ENCODE measurements around the gene RPS19. TPM values are rescaled to one million over a fixed set of nuclear protein-coding genes. Genes with fewer than 3 reads are reported as not detected.

RPS19 gene
- total and polyA plus RNA-seq, 10 of the 15 experiments (the other 5 are each of a cell fraction or from before 2014, with no cell fraction given), result 2,615 to 5,578 (median 4,127) TPM

DNA sequence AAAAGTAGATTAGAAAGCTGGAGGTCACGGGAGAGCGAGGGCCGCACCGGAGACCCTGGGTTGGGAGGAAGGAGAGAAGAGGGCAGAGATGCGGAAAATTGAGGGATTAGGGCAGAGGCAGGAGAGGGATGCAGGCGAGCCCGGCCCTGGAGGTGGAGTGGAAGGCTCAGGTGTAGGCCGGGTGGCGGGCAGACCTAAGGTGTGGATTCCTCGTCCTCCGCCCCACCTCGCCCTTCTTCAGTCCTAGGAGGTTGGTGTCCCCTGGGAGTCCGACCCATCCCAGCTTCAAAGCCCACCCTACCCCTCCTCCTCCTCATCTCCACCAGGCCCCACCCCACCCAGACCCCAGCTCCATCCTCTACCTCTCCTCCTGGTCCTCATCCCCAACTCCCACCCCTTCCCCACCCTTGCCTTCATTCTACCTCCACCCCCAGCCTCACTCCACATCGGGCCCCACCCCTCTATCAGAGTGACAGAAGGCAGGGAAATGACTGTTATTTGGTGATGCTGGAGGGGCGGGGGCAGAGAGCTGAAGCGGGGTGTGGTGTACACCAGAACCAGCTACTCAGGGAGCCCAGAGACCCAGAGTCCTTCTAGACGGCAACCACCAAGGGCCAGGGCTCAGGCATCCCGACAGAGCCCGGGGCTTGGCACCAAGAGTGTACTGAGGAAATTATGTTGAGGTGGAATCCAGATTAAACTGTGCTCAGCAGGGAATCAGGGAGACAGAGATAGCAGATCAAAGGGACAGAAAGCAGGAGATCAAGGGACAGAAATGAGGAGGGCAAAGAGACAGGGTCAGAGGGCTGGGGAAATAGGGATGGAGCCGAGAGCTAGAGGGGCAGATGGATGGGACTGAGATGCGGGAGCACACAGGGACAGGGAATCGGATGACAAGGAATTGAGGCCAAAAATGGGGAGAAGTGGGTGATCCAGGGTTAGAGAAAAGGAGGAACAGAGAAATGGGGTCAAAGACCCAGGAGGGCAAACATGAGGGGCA, 61.8 kb downstream of the RPS19 start:
- ChIA-PET POLR2A (interaction anchor here (0.6 to 1.2 kb wide), 2 partner anchors 46 to 49 kb away, joined by 3 to 4 read pairs; no protein-coding TSS in a partner anchor), CTCF (no interaction called here), RAD21 (ENCODE audit: unreplicated experiment) (no interaction called here), SMC1A (ENCODE audit: uncharacterized antibody, unreplicated experiment) (no interaction called here)
- H3K4me3 ChIP-seq, result no peak overlapping the region
- H3K36me3 ChIP-seq (ENCODE audit: control insufficient read depth in 2 of 2, insufficient read depth in 2 of 2, low read length in 1 of 2), result no peaks in the 10 kb centered on the region
- peaks cover 2% of the 10 kb centered on the region; the same call in 1 of the 2 replicates for H3K4me1 ChIP-seq (ENCODE audit: control insufficient read depth, insufficient read depth, low read length)
- peaks cover 0 to 4% of the 10 kb centered on the region in 2 experiments; a peak in 2 of 4 replicates for H3K27me3 ChIP-seq (replicated peaks in 1 of 2; ENCODE audit: control insufficient read depth in 2 of 2, insufficient read depth in 2 of 2, low read length in 1 of 2)
- DNase-seq (ENCODE audit: low read depth, low spot score) (no peak), FAIRE-seq (no peak), ATAC-seq (0 out of 3 replicates have a peak, but pooled peaks have one; percentile 18)
- H3K9me3 ChIP-seq (replicated peaks; ENCODE audit: control insufficient read depth, insufficient read depth, low read length), result no peaks in the 10 kb centered on the region; the same call in 2 of the 3 replicates
- WGBS (ENCODE audit: insufficient coverage, insufficient replicate concordance, low lambda C conversion rate, missing lambda C conversion rate), result 44% methylated on average over 19 of the region's 22 CpGs
- no peak overlapping the region for H3K9ac ChIP-seq (ENCODE audit: control insufficient read depth, insufficient read depth, low read length)
- no peak overlapping the region for H2AFZ ChIP-seq (ENCODE audit: control insufficient read depth, low read depth, low read length)
- in situ Hi-C loops (cut with MboI) (no loop called here), intact Hi-C loops (cut with micrococcal nuclease; ENCODE audit: unreplicated experiment) (no loop called here)
- H3K4me2 ChIP-seq (ENCODE audit: control insufficient read depth, insufficient read depth), result no peak overlapping the region
- BruUV-seq (replicated peaks), result no TSS peak
- no peaks in the 10 kb centered on the region for H4K20me1 ChIP-seq (ENCODE audit: control insufficient read depth, insufficient read depth)
- H3K79me2 ChIP-seq (ENCODE audit: control insufficient read depth, insufficient read depth, low read length), result no peaks in the 10 kb centered on the region
- no peak overlapping the region for H3K27ac ChIP-seq (ENCODE audit: control insufficient read depth, insufficient read depth)
- TF ChIP-seq TARDBP (IDR thresholded peaks at IDR 0.05; ENCODE audit: borderline replicate concordance) (no peak), FOXK2 (IDR thresholded peaks at IDR 0.05) (no peak), CBX3 (IDR thresholded peaks at IDR 0.05; ENCODE audit: borderline replicate concordance, low read depth) (no peak), POLR2A (IDR thresholded peaks at IDR 0.05; ENCODE audit: low read depth, low read length) (no peak), KLF5 (IDR thresholded peaks at IDR 0.05; ENCODE audit: partially characterized antibody) (no peak), HDAC2 (IDR thresholded peaks at IDR 0.05) (no peak), RAD51 (IDR thresholded peaks at IDR 0.05) (no peak), ZNF274 (IDR thresholded peaks at IDR 0.05; ENCODE audit: insufficient read depth, insufficient read length) (no peak), EP300 (IDR thresholded peaks at IDR 0.05; ENCODE audit: borderline replicate concordance in 1 of 2, control insufficient read depth in 1 of 2, low read depth in 2 of 2, low read length in 2 of 2) (no peak)
- TF ChIP-seq, protein P1, sequence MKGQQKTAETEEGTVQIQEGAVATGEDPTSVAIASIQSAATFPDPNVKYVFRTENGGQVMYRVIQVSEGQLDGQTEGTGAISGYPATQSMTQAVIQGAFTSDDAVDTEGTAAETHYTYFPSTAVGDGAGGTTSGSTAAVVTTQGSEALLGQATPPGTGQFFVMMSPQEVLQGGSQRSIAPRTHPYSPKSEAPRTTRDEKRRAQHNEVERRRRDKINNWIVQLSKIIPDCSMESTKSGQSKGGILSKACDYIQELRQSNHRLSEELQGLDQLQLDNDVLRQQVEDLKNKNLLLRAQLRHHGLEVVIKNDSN (IDR thresholded peaks at IDR 0.05; ENCODE audit: borderline replicate concordance, extremely low read length, insufficient read depth, low read depth, low read length), result no peak
- TF ChIP-seq, protein P2, sequence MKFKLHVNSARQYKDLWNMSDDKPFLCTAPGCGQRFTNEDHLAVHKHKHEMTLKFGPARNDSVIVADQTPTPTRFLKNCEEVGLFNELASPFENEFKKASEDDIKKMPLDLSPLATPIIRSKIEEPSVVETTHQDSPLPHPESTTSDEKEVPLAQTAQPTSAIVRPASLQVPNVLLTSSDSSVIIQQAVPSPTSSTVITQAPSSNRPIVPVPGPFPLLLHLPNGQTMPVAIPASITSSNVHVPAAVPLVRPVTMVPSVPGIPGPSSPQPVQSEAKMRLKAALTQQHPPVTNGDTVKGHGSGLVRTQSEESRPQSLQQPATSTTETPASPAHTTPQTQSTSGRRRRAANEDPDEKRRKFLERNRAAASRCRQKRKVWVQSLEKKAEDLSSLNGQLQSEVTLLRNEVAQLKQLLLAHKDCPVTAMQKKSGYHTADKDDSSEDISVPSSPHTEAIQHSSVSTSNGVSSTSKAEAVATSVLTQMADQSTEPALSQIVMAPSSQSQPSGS (IDR thresholded peaks at IDR 0.05; ENCODE audit: low read length), result no peak
- TF ChIP-seq, protein P3, sequence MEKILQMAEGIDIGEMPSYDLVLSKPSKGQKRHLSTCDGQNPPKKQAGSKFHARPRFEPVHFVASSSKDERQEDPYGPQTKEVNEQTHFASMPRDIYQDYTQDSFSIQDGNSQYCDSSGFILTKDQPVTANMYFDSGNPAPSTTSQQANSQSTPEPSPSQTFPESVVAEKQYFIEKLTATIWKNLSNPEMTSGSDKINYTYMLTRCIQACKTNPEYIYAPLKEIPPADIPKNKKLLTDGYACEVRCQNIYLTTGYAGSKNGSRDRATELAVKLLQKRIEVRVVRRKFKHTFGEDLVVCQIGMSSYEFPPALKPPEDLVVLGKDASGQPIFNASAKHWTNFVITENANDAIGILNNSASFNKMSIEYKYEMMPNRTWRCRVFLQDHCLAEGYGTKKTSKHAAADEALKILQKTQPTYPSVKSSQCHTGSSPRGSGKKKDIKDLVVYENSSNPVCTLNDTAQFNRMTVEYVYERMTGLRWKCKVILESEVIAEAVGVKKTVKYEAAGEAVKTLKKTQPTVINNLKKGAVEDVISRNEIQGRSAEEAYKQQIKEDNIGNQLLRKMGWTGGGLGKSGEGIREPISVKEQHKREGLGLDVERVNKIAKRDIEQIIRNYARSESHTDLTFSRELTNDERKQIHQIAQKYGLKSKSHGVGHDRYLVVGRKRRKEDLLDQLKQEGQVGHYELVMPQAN (conservative IDR thresholded peaks at IDR 0.05), result no peak
- TF ChIP-seq, protein P4, sequence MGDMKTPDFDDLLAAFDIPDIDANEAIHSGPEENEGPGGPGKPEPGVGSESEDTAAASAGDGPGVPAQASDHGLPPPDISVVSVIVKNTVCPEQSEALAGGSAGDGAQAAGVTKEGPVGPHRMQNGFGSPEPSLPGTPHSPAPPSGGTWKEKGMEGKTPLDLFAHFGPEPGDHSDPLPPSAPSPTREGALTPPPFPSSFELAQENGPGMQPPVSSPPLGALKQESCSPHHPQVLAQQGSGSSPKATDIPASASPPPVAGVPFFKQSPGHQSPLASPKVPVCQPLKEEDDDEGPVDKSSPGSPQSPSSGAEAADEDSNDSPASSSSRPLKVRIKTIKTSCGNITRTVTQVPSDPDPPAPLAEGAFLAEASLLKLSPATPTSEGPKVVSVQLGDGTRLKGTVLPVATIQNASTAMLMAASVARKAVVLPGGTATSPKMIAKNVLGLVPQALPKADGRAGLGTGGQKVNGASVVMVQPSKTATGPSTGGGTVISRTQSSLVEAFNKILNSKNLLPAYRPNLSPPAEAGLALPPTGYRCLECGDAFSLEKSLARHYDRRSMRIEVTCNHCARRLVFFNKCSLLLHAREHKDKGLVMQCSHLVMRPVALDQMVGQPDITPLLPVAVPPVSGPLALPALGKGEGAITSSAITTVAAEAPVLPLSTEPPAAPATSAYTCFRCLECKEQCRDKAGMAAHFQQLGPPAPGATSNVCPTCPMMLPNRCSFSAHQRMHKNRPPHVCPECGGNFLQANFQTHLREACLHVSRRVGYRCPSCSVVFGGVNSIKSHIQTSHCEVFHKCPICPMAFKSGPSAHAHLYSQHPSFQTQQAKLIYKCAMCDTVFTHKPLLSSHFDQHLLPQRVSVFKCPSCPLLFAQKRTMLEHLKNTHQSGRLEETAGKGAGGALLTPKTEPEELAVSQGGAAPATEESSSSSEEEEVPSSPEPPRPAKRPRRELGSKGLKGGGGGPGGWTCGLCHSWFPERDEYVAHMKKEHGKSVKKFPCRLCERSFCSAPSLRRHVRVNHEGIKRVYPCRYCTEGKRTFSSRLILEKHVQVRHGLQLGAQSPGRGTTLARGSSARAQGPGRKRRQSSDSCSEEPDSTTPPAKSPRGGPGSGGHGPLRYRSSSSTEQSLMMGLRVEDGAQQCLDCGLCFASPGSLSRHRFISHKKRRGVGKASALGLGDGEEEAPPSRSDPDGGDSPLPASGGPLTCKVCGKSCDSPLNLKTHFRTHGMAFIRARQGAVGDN (IDR thresholded peaks at IDR 0.05), result no peak

All from GM12878 (cell line).